HG02943 (cell line): ENCODE measurements around the gene ESR1.

Experiments
- ATAC-seq: cut with Tn5 transposase; IDR thresholded peaks from one replicate; pipeline ENCODE4 v1.9.1; 2021; ENCODE audit warnings: mild to moderate bottlenecking, low read depth, moderate library complexity; ENCODE audit not compliant: unreplicated experiment

Gene ESR1

GRCh38 chr6:152087096-152087495, 279.6 kb downstream of the ESR1 start:
- no peak for ATAC-seq

GRCh38 chr6:152087701-152088100, 280.2 kb downstream of the ESR1 start:
- no peak for ATAC-seq

GRCh38 chr6:152089992-152090391, 282.5 kb downstream of the ESR1 start:
- no peak for ATAC-seq

- ATAC-seq, result no peak
These were observed 283.7 kb downstream of the ESR1 start for GRCh38 chr6:152091201-152091600.

GRCh38 chr6:152091851-152092341, 284.4 kb downstream of the ESR1 start:
- ATAC-seq, result no peak

GRCh38 chr6:152093711-152094110, 286.2 kb downstream of the ESR1 start:
- ATAC-seq, result no peak

- no peak for ATAC-seq
These were observed 286.8 kb downstream of the ESR1 start for GRCh38 chr6:152094276-152094675.

- no peak for ATAC-seq
These were observed 287.6 kb downstream of the ESR1 start for GRCh38 chr6:152094992-152095592.

- no peak for ATAC-seq
These were observed 289.5 kb downstream of the ESR1 start for GRCh38 chr6:152096863-152097496.

- no peak for ATAC-seq
These were observed 291.2 kb downstream of the ESR1 start for GRCh38 chr6:152098683-152099082.

- no peak for ATAC-seq
These were observed 292.1 kb downstream of the ESR1 start for GRCh38 chr6:152099446-152100182.

- ATAC-seq, result no peak
These were observed 292.7 kb downstream of the ESR1 start for GRCh38 chr6:152100183-152100618.

GRCh38 chr6:152107973-152108372, 300.5 kb downstream of the ESR1 start:
- ATAC-seq, result no peak

- no peak for ATAC-seq
These were observed 303.7 kb downstream of the ESR1 start for GRCh38 chr6:152110886-152111820.

GRCh38 chr6:152112491-152113261, 305.2 kb downstream of the ESR1 start:
- ATAC-seq, result no peak

- peak; percentile 57 for ATAC-seq
These were observed 310.0 kb downstream of the ESR1 start for GRCh38 chr6:152117156-152118133.

GRCh38 chr6:152118224-152118623, 310.7 kb downstream of the ESR1 start:
- ATAC-seq, result no peak

GRCh38 chr6:152118678-152119077, 311.2 kb downstream of the ESR1 start:
- no peak for ATAC-seq

GRCh38 chr6:152119831-152120230, 312.3 kb downstream of the ESR1 start:
- ATAC-seq, result no peak
